SK-N-SH (cell line): ENCODE data around the gene ATF3. TPM values are rescaled to one million over a fixed set of nuclear protein-coding genes. Genes with fewer than 3 reads are reported as not detected.

ENCODE experiments used
- EP300 ChIP-seq, 2 experiments: IDR thresholded peaks; 2 replicates each; pipeline versions ENCODE4 v1.4.0 to v1.6.1; 2012; ENCODE audit warnings: borderline replicate concordance in 1 of 2, low read depth in 1 of 2, low read length in 1 of 2
- NFIC ChIP-seq: IDR thresholded peaks from 2 replicates; pipeline ENCODE4 v1.4.0; 2012; ENCODE audit warnings: borderline replicate concordance
- SIN3A ChIP-seq: IDR thresholded peaks from 2 replicates; pipeline ENCODE4 v1.6.1; 2012; ENCODE audit warnings: low read depth, mild to moderate bottlenecking, low read length, moderate library complexity, borderline replicate concordance
- YY1 ChIP-seq: IDR thresholded peaks from 2 replicates; pipeline ENCODE4 v1.4.0; 2012; ENCODE audit warnings: low read depth, mild to moderate bottlenecking
- polyA plus RNA-seq, 3 experiments: library from polyadenylated mRNA; depleted of rRNA; stranded (reverse); fragments of >200 nt; gene quantifications; 2 replicates each; pipeline ENCODE4 v1.2.3, GENCODE V29; 2012

ATF3 gene
- polyA plus RNA-seq, 1 of the 3 experiments (the other 2 are of a cell fraction): 29.7 TPM

DNA sequence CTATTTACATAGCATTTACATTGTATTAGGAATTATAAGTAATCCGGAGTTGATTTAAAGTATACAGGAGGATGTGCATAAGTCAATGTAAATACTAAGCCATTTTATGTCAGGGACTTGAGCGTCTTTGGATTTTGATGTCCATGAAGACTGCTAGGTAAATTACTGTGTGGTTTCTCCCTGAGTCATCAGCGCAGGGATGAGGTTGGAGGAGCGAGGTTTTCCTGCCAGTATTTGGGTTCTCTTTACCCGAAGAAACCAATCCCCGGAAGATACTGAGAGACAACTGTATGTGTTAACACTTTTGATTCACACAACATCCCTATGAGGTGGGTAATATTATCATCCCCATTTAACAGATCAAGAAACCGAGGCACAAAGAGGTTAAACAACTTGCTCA, 61.7 kb downstream of the ATF3 start (continued):
- TF ChIP-seq SIN3A: no peak
- TF ChIP-seq NFIC: no peak
- no peak for TF ChIP-seq YY1
- TF ChIP-seq EP300 (IDR thresholded peaks at IDR 0.05; ENCODE audit: borderline replicate concordance in 1 of 2, low read depth in 1 of 2, low read length in 1 of 2): no peak

Other genes with a start within 250 kb of the ATF3 start
- gene PACC1, start 193.9 kb upstream of the ATF3 start, polyA plus RNA-seq (2012; rRNA removed): 23.1 and 34.8 TPM in 2 replicates
- 59.6 and 78.7 TPM in 2 replicates for gene NENF, start 175.8 kb upstream of the ATF3 start, polyA plus RNA-seq (2012; rRNA removed)
- 0.76 and 0.86 TPM in 2 replicates for gene BATF3, start 91.1 kb downstream of the ATF3 start, polyA plus RNA-seq (2012; rRNA removed)
- gene NSL1, start 183.0 kb downstream of the ATF3 start, polyA plus RNA-seq (2012; rRNA removed): 17.8 and 22.5 TPM in 2 replicates
- 5.2 and 6.6 TPM in 2 replicates for gene TATDN3, start 183.1 kb downstream of the ATF3 start, polyA plus RNA-seq (2012; rRNA removed)
- gene SPATA45, start 238.9 kb downstream of the ATF3 start, polyA plus RNA-seq (2012; rRNA removed): 0.24 TPM in 1 of 2 replicates, not detected in the other
- gene FLVCR1, start 249.5 kb downstream of the ATF3 start, polyA plus RNA-seq (2012; rRNA removed): 1.7 and 2.5 TPM in 2 replicates